ENCODE data around the gene NOP9.

- no peak for TF ChIP-seq CTCF (IDR thresholded peaks at IDR 0.05; ENCODE audit: insufficient read depth, low read depth, low read length)
- no peak for TF ChIP-seq EZH2 (IDR thresholded peaks at IDR 0.05; ENCODE audit: insufficient read depth, low read length)
These were observed 44.4 kb downstream of the NOP9 start for GRCh38 chr14:24343795-24344660.

Data from astrocyte (in vitro differentiated cells and primary cell).